T1000 (cell line): ENCODE measurements around the gene LAX1.
"Not testable (repeated sequence)": the region's sequence is repeated elsewhere in the genome, so short reads cannot be mapped to it uniquely, and the experiment has no call there.

Experiments
- DNase-seq: peaks from one replicate; lab custom pipeline; 2025; ENCODE audit warnings: mixed read lengths; lab: John Stamatoyannopoulos, UW

The LAX1 gene, protein sequence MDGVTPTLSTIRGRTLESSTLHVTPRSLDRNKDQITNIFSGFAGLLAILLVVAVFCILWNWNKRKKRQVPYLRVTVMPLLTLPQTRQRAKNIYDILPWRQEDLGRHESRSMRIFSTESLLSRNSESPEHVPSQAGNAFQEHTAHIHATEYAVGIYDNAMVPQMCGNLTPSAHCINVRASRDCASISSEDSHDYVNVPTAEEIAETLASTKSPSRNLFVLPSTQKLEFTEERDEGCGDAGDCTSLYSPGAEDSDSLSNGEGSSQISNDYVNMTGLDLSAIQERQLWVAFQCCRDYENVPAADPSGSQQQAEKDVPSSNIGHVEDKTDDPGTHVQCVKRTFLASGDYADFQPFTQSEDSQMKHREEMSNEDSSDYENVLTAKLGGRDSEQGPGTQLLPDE

GRCh38 chr1:203765029-203765837 is at the start of gene LAX1:
Gene LAX1, plus strand, starts transcription at chr1:203765183. Its CDS starts 383 bp downstream, at chr1:203765566.
- DNase-seq: no peak

DNA sequence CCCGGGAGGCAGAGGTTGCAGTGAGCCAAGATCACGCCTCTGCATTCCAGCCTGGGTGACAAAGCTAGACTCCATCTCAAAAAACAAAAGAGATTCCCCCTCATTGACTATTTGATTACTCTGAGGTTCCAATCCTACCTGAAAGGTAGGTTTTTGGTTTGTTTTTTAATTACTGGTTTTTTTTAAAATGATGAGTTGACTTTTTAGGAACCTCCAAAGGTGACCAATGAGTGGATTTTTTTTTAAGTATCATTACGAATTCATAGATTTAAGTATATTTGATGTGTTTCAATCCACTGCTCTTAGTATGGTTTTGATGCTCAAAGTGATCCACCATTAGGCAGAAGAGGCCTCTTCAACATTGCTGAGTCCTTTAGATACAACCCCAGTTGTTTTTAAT is 47.9 kb upstream of the LAX1 start:
- no peak for DNase-seq

GRCh38 chr1:203720242-203720641 is 44.7 kb upstream of the LAX1 start:
- no peak for DNase-seq

- no peak for DNase-seq
These were observed 42.1 kb upstream of the LAX1 start for GRCh38 chr1:203722909-203723308.

DNA sequence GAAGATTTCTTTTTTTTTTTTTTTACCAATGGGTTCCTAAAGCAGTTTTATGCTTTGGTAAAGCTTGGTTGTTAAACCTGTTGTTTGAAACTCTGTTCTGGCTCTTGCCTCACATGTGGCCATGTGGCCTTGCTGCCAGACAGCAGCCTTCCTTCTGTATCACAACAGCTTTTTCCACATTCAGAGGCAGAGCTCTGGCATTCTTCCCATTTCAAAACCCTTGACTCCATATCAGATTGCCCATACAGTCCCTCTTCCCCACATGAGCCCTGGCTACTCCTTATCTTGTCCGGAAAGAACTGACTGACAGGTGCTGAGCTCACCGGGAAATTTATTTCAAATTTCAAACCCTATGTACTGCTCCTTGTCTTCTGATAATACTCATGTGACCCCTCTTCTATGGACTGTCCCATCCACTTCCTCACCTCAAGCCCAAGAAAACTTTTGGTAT is 38.5 kb upstream of the LAX1 start:
- no peak for DNase-seq

GRCh38 chr1:203733009-203733863 is 31.7 kb upstream of the LAX1 start:
- DNase-seq: no peak

- no peak for DNase-seq
These were observed 22.5 kb upstream of the LAX1 start for GRCh38 chr1:203742436-203742835.

DNA sequence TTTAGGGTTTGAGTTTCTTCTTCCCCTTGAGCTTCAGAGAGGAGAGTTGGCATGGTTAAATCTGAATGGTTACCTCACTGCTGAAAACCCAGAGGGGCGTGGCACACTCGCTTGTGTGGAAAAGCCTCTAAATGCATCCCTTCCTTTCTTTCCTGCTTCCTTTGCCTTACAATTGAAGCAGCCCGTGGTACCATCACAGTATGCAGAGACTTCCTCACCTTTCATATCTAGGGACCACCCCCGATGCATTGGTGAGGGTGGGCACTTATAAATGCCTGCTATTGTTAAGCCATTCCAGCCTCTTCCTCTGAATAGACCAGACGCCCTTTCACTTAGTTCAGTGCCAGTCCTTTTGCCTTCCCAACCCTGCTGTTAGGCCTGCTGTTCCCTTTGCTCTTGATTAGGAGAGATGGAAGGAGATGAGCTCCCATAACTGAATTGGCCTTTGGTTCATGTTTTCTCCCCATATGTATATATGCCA is 21.9 kb upstream of the LAX1 start:
- no peak for DNase-seq

- DNase-seq: no peak
These were observed 20.7 kb upstream of the LAX1 start for GRCh38 chr1:203744075-203744972.

DNA sequence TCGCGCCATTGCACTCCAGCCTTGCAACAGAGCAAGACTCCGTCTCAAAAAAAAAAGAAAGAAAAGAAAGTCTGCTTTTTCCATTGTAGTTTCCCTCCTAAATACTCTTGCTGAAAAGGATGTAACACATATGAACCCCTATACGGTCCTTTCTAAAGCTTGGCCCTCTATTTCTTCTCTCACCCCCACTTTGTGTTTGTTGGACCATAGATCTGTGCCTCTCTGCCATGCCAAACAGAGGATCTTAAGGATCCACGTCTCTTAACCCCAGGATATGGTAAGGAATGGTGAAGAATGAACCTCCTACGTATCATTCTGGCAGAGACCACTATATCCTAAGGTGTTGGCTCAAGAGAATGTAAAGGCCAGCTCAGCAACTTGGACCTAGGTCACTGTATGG is 18.7 kb upstream of the LAX1 start:
- no peak for DNase-seq

DNA sequence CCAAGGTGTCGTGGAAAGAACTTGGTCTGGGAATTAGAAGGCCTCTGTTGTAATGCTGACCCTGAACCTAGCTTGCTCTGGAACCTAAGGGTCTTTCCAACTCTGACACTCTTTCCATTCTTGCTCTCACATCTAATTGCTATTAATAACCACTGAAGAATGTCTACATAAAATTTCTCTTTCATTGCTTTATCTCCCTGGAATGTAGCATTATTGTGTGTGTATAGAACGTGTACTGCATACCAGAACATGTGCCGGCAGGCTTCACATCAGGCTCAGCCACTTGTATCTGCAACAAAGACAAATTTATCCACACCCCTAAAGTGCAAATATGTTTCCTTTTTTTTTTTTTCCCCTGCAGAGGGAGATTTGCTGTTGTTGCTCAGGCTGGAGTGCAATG is 13.9 kb upstream of the LAX1 start:
- no peak for DNase-seq

GRCh38 chr1:203751618-203752361 is 13.2 kb upstream of the LAX1 start:
- DNase-seq: not testable (repeated sequence)

DNA sequence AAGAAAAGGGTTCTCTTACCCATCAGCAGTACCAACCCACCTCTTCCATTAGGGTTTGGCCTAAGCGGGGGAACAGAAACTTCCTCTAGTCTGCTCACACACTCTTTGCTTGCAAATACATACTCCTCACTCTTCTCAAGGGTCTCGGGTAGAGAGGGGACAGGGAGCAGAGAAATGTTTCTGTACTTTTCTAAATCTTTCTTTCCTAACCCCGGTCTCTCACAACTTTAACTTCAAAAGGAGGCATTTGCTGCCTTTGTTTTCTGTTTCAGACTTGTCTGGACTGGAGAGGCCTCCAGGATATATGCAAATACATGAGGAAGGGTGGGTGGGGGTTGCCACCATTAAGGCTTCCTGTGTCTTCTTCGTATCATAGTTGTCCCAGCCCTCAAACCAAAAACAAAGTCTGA is 10.5 kb upstream of the LAX1 start:
- DNase-seq: no peak

DNA sequence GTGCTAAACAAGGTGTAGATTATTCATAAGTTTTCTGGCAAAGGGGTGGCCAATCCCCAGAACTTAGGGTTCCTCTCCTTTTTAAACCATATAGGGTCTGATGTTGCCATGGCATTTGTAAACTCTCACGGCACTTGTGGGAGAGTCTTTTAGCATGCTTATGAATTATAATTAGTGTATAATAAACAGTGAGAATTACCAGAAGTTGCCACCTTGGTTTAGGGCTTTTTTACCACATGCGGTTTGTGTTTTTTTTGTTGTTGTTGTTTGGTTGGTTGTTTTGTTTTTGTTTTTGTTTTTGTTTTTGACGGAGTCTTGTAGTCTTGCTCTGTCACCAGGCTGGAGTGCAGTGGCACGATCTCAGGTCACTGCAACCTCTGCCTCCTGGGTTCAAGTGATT is 8.9 kb upstream of the LAX1 start:
- DNase-seq: no peak

GRCh38 chr1:203758749-203759148 is 6.2 kb upstream of the LAX1 start:
- not testable (repeated sequence) for DNase-seq

DNA sequence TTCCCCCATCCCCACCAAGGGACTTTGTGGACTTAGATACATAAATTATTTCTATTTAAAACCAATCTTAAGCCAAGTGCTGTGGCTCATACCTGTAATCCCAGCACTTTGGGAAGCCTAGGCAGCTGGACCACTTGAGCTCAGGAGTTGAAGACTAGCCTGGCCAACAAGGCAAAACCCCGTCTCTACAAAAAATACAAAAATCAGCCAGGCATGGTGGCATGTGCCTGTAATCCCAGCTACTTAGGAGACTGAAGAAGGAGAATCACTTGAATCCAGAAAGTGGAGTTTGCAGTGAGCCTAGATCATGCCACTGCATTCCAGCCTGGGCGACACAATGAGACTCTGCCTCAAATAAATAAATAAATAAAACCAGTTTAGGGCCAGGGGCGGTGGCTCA is 4.5 kb upstream of the LAX1 start:
- no peak for DNase-seq

GRCh38 chr1:203761958-203762357 is 3.0 kb upstream of the LAX1 start:
- DNase-seq: not testable (repeated sequence)

DNA sequence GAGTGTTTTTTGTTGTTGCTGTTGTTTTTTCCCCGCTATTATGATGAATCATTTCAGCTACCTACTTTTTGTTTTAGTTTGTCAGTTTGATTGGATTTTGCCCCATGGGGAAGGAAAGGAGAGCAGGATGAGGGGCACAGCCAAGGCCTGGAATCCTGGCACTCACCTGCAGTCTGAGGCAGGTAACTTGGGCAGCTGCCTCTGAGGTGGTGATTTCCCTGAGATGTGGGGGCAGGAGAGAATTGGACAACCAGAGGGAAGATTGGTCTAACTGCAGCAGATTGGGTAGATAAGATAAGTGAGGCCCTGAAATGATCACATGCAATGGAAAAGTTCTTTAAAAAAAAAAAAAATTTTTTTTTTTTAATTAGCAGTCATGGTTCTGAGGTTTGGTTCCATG is 1.5 kb upstream of the LAX1 start:
- no peak for DNase-seq

DNA sequence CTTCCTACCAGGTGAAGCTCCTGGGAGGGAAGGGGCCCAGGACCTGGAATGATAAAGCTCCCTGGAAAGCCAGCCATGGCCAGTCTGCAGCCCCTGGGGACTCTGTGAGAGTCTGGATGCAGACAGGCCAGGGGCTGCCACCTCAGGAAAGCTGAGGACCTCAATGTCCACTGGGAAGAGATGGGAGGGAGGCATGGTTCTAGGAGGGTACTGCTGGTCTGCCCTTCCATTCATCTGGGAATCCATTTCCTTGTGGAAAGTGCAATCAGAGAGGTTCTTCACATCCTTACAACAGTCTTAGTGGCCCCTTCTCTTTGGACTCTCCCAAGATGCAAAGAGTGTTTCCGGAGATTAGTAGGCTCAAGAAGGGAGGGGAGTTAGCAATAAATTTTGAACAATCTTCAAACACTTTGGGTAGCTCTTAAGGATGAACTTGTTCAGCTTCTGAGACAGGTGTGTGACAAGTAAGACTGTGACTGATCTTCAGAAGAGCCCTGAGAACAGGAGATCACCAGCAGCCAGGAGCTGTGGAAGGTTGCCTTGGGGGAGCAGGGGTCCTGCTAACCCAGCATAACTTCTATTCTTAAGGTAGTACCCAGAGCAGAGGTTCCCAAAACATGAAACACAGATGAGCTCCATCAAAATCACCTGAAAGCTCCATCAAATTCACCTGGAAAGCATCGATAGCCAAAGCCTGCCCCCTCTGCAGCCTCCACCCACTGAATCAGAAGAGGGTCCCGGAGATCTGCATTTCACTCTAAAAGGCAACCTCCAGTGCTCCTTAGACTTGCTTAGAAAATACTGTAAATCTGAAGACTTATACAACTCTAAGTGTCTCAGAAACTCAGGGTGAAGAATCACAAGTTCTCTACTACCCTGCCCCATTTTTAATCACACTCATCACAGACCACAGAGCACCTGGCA is 616 bp upstream of the LAX1 start:
- no peak for DNase-seq
